Cardiac muscle cell (in vitro differentiated cells and primary cell): ENCODE measurements around the gene CMTM5. TPM values are rescaled to one million over a fixed set of nuclear protein-coding genes. Genes with fewer than 3 reads are reported as not detected.

Source experiments
- DNase-seq, 2 donors: peaks; one replicate each; pipeline versions ENCODE4 v3.0.0 to v3.0.0-alpha.2; 2010 to 2017; ENCODE audit warnings: low read depth in 1 of 2, low spot score in 1 of 2
- H3K27ac ChIP-seq: fragments of 200-600 bp; sonication (generic); 2 replicates; pipeline ENCODE4 v1.5.1; 2016
- H3K27me3 ChIP-seq: fragments of 200-600 bp; sonication (generic); 2 replicates; pipeline ENCODE4 v1.6.0; 2016; ENCODE audit warnings: control low read depth
- H3K36me3 ChIP-seq: fragments of 200-600 bp; sonication (generic); 2 replicates; pipeline ENCODE4 v1.5.1; 2016; ENCODE audit warnings: control low read depth
- H3K4me1 ChIP-seq: fragments of 200-600 bp; sonication (generic); 2 replicates; pipeline ENCODE4 v1.8.1; 2017; ENCODE audit warnings: low read depth, mild to moderate bottlenecking, mixed run types
- H3K4me3 ChIP-seq: fragments of 200-600 bp; sonication (generic); 2 replicates; pipeline ENCODE4 v1.5.1; 2016; ENCODE audit warnings: mild to moderate bottlenecking
- H3K9me3 ChIP-seq: fragments of 200-600 bp; sonication (generic); 2 replicates; pipeline ENCODE4 v1.5.1; 2017; ENCODE audit warnings: low read depth, mild to moderate bottlenecking, control low read depth
- CTCF ChIP-seq: IDR thresholded peaks from 2 replicates; pipeline ENCODE4 v1.5.1; 2012; ENCODE audit warnings: low read depth, mild to moderate bottlenecking, low read length
- polyA plus RNA-seq: library from polyadenylated mRNA; unstranded; fragments of >200 nt; fragmentation: Nextera tagmentation; extraction: Ambion mirVana; gene quantifications from 2 replicates; pipeline ENCODE4 v1.2.1, GENCODE V29; 2016
- total RNA-seq: library from RNA; depleted of rRNA; stranded (reverse); fragments of >200 nt; gene quantifications from 2 replicates; pipeline ENCODE4 v1.2.3, GENCODE V29; 2016

Gene CMTM5
- total and polyA plus RNA-seq, 2 experiments from 2014 or later = 0.21 to 31.4 TPM

- Histone ChIP-seq H3K36me3 (no peaks in the 10 kb centered on the region), H3K4me3 (no peak overlapping the region), H3K4me1 (peaks cover 11% of the 10 kb centered on the region), H3K27ac (no peak overlapping the region), H3K9me3 (no peaks in the 10 kb centered on the region), H3K27me3 (no peaks in the 10 kb centered on the region)
- no peak for DNase-seq
- no peak for TF ChIP-seq CTCF
These were observed 17.0 kb upstream of the CMTM5 start for GRCh38 chr14:23359722-23360447.

GRCh38 chr14:23360496-23360895 lies 16.4 kb upstream of the CMTM5 start:
- Histone ChIP-seq H3K36me3 (no peaks in the 10 kb centered on the region), H3K4me1 (peaks cover 15% of the 10 kb centered on the region), H3K27me3 (no peaks in the 10 kb centered on the region), H3K27ac (no peak overlapping the region), H3K9me3 (no peaks in the 10 kb centered on the region), H3K4me3 (no peak overlapping the region)
- DNase-seq = no peak
- no peak for TF ChIP-seq CTCF

- TF ChIP-seq CTCF = no peak
- Histone ChIP-seq H3K9me3 (no peaks in the 10 kb centered on the region), H3K36me3 (no peaks in the 10 kb centered on the region), H3K4me3 (no peak overlapping the region), H3K4me1 (peaks cover 21% of the 10 kb centered on the region), H3K27me3 (no peaks in the 10 kb centered on the region), H3K27ac (no peak overlapping the region)
- DNase-seq = peak in 1 of 2 donors; percentile 56
These were observed 15.5 kb upstream of the CMTM5 start for GRCh38 chr14:23361320-23361719.

GRCh38 chr14:23361763-23362162 lies 15.1 kb upstream of the CMTM5 start:
- TF ChIP-seq CTCF = no peak
- Histone ChIP-seq H3K27ac (no peak overlapping the region), H3K9me3 (no peaks in the 10 kb centered on the region), H3K4me1 (peaks cover 24% of the 10 kb centered on the region), H3K36me3 (no peaks in the 10 kb centered on the region), H3K4me3 (no peak overlapping the region), H3K27me3 (no peaks in the 10 kb centered on the region)
- DNase-seq = no peak

GRCh38 chr14:23362200-23362599 lies 14.6 kb upstream of the CMTM5 start:
- Histone ChIP-seq H3K4me1 (peaks cover 27% of the 10 kb centered on the region), H3K27me3 (no peaks in the 10 kb centered on the region), H3K27ac (no peak overlapping the region), H3K36me3 (no peaks in the 10 kb centered on the region), H3K9me3 (no peaks in the 10 kb centered on the region), H3K4me3 (no peak overlapping the region)
- no peak for DNase-seq
- TF ChIP-seq CTCF = peak; percentile 24
